GM13976 (cell line): ENCODE data around the gene STXBP1.

Experiments
- DNase-seq: peaks from one replicate; pipeline ENCODE4 v3.0.0; 2012; ENCODE audit warnings: low spot score
- CTCF ChIP-seq: IDR thresholded peaks from 2 replicates; pipeline ENCODE4 v1.5.1; 2012; ENCODE audit warnings: borderline replicate concordance, mild to moderate bottlenecking; ENCODE audit not compliant: insufficient read depth; ENCODE audit errors: extremely low read depth, missing control alignments, control extremely low read depth
- in situ Hi-C: fragments of 300-500 bp; cut with MboI; formaldehyde crosslinking; loops from one replicate; pipeline ENCODE4 v1.12.0; 2022; ENCODE audit warnings: low sequenced_read_pairs, mixed read lengths, inconsistent platforms; ENCODE audit not compliant: unreplicated experiment

STXBP1 gene

DNA sequence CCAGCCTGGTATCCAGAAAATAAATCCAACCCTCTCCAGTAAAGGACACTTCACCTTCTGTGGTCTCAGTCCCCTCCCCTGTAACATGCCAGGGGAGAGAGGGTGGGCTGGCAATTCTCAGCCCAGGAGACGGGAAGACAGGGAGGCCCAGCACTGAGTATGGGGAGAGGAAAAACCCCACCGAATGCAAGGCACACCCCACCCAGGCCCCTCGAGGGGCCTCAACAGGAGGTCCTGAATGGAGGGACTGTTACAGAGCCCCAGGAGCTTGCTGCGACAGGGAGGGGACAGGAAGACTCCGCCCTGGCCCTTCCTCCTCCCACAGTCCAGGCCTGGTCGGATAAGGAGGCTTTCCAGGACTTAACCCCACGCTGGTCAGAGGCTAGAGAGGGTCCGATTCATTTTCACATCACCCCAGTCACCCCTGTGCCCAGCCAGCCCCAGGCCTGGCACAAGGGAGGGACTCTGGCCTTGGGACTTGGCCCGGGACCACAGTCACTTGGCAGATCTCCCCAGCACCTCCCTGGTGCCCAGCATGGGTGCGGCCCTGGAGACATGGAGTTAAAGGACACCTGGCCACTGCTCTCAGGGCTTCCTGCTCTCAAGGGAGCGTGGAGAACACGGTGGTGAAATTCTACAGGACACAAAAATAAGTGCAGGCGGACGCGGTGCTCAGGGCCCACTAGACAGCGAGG is 44.9 kb upstream of the STXBP1 start:
- no peak for DNase-seq
- no peak for TF ChIP-seq CTCF
- in situ Hi-C loops = no loop called here

DNA sequence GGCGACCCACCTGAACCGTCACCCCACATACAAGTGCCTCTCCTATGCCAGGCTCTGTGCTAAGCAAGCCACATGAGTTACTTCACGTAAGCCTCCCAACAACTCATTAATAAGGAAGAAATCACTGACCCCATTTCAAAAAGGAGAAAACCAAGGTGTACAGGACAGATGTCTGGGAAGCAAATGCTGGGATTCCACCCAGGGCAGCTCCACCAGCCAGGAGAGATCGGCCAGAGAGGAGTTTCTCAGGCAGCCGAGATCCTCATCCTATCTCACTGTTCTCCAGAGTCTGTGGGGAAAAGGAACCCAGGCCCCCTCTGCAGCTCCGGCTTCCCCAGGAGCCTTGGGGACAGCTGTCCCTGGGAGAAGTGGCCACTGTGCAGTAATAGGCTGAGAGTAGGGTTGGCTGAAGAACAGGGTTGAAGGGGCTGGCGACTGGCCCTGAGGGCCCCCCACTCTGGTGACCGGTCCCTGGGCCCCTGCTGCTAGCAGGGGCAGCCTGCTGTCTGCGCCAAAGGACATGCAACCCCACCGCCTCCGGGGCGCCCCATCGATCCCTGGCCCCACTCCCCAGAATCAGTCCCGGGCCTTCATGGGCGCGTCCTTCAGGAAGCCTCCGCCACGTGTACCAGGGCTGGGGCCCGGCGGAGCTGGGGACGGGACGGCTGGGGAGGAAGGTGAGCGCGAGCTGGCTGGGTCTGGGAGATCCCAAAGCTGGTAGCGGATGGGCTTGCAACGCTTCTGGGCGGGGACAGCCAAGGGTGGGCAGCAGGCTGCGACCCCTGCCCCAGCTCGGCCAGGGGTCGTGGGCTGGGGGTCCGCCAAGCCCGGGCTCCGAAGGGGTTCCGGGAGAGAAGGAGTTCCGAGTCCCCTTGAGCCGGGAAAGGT is 44.1 kb upstream of the STXBP1 start:
- in situ Hi-C loops = no loop called here
- DNase-seq = no peak
- no peak for TF ChIP-seq CTCF

DNA sequence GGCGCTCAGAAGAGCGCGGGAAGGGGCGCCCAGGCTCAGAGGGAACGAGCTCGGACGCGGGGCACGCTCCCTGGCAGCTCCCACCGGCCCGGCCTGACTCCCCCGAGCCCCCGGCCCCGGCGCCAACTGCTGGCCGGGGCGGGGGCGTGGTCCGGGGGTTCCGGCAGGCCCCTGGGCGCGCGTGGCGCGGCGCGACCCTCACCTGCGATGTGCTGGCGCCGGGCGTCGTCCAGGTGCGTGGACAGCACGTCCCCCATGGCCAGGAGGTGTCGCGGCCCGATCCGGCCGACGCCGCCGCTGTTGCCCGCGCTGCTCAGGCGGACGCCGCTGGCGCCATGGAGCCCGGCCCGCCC is 43.5 kb upstream of the STXBP1 start:
- no peak for TF ChIP-seq CTCF
- in situ Hi-C loops = no loop called here
- no peak for DNase-seq

DNA sequence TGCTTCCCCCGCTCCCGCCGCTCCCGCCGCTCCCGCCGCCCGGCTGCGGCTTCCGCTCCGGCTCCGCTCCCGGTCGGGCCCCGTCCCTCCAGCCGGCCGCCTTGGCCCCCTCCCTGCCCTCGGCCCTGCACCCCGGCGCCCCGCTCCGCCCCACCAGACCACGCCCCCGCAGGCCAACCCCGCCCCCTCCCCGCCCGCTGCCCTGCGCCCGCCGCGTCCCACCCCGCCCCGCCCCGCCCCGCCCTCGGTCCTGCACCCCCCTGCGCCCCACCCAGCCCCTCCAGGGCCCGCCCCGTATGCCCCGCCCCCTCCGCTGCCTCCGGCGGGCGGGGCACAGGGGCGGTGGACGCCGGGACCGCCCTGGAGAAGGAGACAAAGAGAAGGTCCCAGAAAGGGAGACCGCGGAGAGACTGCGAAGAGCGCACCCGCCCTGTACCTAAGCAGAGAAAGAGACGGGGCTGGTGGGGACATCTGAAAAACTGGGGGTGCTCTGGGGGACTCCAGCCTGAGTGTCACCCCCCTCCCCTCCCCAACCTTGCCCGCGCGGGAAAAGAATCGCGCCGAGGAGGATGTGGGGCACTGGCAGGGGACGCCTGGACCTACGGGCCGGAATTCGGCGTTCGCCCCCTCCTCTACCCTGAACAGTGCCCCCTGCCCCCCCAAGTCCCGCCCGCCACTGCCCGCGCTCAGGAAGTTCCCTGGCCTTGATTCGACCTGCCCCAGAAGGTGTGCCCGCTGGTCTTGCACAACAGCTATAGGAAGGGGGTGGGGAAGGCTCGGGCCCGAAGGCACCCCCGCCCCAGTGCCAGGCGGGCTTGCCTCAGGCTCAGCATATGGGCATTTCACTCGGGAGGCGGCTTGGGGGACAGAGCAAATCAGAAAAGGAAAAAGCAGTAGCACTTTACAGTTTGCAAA is 42.8 kb upstream of the STXBP1 start:
- peak; percentile 98 for DNase-seq
- in situ Hi-C loops = no loop called here
- no peak for TF ChIP-seq CTCF

DNA sequence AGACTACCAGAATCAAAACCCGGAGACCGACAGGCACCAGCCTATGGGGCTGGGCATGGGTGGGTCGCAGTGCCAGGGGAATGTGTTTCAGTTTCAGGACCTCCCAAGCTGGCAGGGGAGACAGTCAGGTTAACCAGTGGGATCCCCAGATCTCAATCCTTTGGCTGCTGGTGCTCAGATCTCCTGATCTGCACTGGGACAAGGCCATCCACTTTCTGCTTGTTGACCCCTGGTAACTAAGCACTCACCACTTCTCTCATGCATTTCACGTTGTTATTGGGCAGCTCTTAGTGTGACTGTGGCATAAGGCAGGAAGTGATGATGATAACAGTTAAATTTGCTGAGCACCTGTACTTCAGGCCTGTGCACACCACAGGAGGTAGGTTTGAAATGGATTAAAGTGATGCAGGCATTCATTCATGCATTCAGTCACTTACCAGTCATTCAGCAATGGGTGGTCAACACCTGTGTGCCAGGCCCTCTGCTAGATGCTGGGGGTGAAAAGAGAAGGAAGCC is 42.1 kb upstream of the STXBP1 start:
- no peak for TF ChIP-seq CTCF
- in situ Hi-C loops = no loop called here
- no peak for DNase-seq

DNA sequence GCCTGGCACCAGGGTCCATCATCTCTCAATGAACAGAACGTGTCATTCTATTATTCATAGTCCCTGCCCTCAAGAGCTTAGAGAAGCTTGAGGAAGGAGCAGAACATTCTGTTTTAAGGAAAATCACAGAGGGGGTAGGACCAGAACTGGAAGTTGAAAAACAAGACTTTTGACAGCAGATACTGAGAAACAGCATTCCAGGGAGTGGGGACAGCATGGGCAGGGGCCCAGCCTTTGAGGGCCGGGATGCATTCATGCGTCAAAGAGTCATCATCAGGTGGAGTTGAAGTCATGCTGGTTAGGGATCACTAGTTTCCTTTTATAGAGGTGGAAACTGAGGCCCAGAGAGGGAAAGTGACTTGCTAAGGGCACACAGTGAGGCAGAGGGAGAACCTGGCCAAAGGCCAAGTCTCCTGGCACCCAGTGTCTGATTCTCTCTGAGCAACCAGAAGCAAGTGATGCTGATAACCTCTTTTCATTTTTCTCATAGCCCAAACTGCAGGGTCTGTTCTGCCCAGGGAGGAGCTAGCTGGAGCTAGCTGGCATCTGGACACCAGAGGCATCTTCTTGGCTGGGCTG is 41.5 kb upstream of the STXBP1 start:
- DNase-seq = no peak
- no peak for TF ChIP-seq CTCF
- in situ Hi-C loops = no loop called here
